GM10266 (cell line): ENCODE results near the gene IGLL5.

Source experiments
- DNase-seq: peaks from one replicate; pipeline ENCODE4 v3.0.0; 2012; ENCODE audit errors: extremely low spot score
- TF ChIP-seq, protein P1 (sequence below): IDR thresholded peaks from 2 replicates; pipeline ENCODE4 v1.5.1; 2012; ENCODE audit warnings: mild to moderate bottlenecking, low read depth; ENCODE audit not compliant: control insufficient read depth, insufficient read depth; ENCODE audit errors: missing control alignments

IGLL5 gene

GRCh38 chr22:22912988-22913253 lies 25.3 kb downstream of the IGLL5 start:
- DNase-seq = no peak
- TF ChIP-seq, protein P1, sequence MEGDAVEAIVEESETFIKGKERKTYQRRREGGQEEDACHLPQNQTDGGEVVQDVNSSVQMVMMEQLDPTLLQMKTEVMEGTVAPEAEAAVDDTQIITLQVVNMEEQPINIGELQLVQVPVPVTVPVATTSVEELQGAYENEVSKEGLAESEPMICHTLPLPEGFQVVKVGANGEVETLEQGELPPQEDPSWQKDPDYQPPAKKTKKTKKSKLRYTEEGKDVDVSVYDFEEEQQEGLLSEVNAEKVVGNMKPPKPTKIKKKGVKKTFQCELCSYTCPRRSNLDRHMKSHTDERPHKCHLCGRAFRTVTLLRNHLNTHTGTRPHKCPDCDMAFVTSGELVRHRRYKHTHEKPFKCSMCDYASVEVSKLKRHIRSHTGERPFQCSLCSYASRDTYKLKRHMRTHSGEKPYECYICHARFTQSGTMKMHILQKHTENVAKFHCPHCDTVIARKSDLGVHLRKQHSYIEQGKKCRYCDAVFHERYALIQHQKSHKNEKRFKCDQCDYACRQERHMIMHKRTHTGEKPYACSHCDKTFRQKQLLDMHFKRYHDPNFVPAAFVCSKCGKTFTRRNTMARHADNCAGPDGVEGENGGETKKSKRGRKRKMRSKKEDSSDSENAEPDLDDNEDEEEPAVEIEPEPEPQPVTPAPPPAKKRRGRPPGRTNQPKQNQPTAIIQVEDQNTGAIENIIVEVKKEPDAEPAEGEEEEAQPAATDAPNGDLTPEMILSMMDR = no peak

DNA sequence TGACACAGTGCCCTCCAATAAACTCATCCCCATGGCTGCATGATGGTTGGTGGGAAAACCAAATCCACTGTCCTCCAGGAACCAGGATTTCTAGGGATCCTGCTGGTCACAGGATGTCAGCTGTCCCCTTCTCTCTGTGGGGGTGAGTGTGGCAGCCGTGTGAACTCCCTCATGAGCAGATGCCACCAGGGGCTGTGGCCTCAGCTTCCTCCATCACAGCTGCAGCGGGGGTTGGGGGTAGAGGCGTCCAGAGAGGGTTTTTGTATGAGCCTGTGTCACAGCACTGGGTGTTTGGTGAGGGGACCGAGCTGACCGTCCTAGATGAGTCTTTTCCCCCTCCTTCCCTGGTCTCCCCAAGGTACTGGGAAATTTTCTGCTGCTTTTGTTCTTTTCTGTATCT lies 26.4 kb downstream of the IGLL5 start:
- DNase-seq = no peak

GRCh38 chr22:22914726-22915669 lies 27.4 kb downstream of the IGLL5 start:
- TF ChIP-seq, protein P1 = no peak

More for the DNA sequence above, 26.4 kb downstream of the IGLL5 start:
- TF ChIP-seq, protein P1 = no peak

DNA sequence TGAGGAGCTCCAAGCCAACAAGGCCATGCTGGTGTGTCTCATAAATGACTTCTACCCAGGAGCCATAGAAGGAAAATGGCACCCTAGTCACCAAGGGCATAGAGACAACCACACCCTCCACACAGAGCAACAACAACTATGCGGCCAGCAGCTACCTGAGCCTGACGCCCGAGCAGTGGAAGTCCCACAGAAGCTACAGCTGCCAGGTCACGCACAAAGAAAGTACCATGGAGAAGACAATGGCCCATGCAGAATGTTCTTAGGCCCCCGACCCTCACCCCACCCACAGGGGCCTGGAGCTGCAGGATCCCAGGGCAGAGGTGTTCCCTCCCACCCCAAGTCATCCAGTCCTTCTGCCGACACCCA lies 28.0 kb downstream of the IGLL5 start:
- no peak for DNase-seq

More at GRCh38 chr22:22914726-22915669, 27.4 kb downstream of the IGLL5 start:
- no peak for DNase-seq

DNA sequence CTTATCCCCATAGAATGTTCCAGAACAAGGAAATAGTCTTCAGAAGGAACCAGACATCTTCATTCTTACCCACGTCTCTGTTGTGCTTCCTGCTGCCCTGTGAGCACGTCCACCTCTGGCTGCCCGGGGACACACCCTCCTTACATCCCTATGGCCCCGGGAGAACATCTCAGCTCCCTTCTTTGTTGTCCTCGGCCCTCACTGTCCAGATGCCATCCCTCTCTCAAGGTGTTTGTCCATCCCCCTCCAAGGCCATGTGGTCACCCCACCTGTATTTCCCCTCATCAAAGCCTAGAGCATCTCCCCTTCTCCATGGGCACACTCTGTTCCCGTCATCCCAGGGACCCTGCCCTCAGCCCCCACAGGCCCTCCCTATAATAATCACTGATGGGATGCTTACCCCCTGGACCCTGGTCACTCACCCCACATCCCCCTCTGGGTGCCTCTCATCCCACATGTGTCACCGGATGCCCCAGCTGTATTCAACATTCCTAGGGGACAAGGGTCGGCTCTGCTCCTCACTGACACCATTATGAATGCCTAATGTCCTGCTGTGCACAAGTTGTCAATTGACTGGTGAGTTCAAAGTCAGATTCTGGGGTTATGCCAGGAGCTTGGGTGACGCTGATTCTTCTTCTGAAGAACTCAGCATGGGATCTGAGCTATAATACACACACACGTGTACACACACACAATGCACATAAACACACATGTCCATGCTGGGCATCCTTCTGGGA lies 28.8 kb downstream of the IGLL5 start:
- no peak for DNase-seq
- TF ChIP-seq, protein P1 = no peak

More for the DNA sequence above, 28.0 kb downstream of the IGLL5 start:
- TF ChIP-seq, protein P1 = no peak

DNA sequence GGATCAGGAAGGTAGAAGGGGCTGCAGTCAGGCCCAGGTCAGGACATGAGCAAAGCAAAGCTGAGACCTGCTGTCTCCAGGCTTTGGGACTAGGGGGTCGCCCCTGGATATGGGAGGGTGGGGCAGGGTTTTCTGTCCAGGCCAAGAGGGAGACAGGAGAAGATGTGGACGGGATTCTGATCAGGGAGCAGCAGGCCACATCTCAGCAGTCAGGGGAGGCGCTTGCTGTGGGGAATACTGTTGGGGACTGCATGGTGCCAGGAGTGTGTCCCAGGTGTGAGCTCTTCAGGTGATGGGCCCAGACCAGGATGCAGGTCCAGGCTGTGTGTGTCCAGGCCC lies 29.3 kb downstream of the IGLL5 start:
- TF ChIP-seq, protein P1 = no peak
- no peak for DNase-seq

GRCh38 chr22:22917377-22917776 lies 29.8 kb downstream of the IGLL5 start:
- DNase-seq = no peak
- TF ChIP-seq, protein P1 = no peak
